Panc1 (cell line): ENCODE data around the gene RIMBP2.

Experiments used
- CTCF ChIP-seq: fragments of 450-650 bp; IDR thresholded peaks from 2 replicates; pipeline ENCODE4 v1.5.1; 2017; ENCODE audit warnings: mild to moderate bottlenecking
- POLR2AphosphoS5 ChIP-seq: IDR thresholded peaks from 2 replicates; pipeline ENCODE4 v1.6.1; 2012; ENCODE audit warnings: mild to moderate bottlenecking, low read depth, low read length, moderate library complexity

GRCh38 chr12:130754234-130754901 lies 38.3 kb upstream of the RIMBP2 start:
- no peak for TF ChIP-seq POLR2AphosphoS5
- no peak for TF ChIP-seq CTCF
